NB4 (cell line): ENCODE data around the gene C4orf50.

ENCODE experiments used
- CTCF ChIP-seq: IDR thresholded peaks from one replicate; pipeline ENCODE4 v1.5.1; 2012; ENCODE audit warnings: low read depth, low read length
- MAX ChIP-seq: IDR thresholded peaks from 2 replicates; pipeline ENCODE4 v1.6.1; 2011; ENCODE audit warnings: low read depth, low read length
- MYC ChIP-seq: IDR thresholded peaks from 2 replicates; pipeline ENCODE4 v1.6.1; 2011; ENCODE audit warnings: low read depth, low read length
- POLR2A ChIP-seq: IDR thresholded peaks from 2 replicates; pipeline ENCODE4 v1.6.1; 2011; ENCODE audit warnings: mild to moderate bottlenecking; ENCODE audit not compliant: insufficient read length; ENCODE audit errors: extremely low read depth

- TF ChIP-seq CTCF (no peak), MAX (no peak), POLR2A (no peak), MYC (no peak)
Observed at GRCh38 chr4:5993876-5994811, 24.1 kb downstream of the C4orf50 start.
